ENCODE measurements around the gene ZFP62.

- no peak for TF ChIP-seq CTCF (IDR thresholded peaks at IDR 0.05)
- TF ChIP-seq POLR2AphosphoS5 (IDR thresholded peaks at IDR 0.05) = no peak
Measured at GRCh38 chr5:180908998-180909731, 48.1 kb upstream of the ZFP62 start.
